HG03469 (cell line): ENCODE data around the gene IFT22.
"Not testable (repeated sequence)": the region's sequence is repeated elsewhere in the genome, so short reads cannot be mapped to it uniquely, and the experiment has no call there.

Source experiments
- ATAC-seq: cut with Tn5 transposase; IDR thresholded peaks from one replicate; pipeline ENCODE4 v1.9.1; 2021; ENCODE audit warnings: mild to moderate bottlenecking, moderate library complexity, moderate number of reproducible peaks; ENCODE audit not compliant: unreplicated experiment

Gene IFT22

GRCh38 chr7:101321491-101322401 is at the start of gene IFT22:
IFT22 (minus strand) TSS chr7:101321812; CDS start chr7:101321709, 103 bp downstream.
- peak; percentile 61 for ATAC-seq

DNA sequence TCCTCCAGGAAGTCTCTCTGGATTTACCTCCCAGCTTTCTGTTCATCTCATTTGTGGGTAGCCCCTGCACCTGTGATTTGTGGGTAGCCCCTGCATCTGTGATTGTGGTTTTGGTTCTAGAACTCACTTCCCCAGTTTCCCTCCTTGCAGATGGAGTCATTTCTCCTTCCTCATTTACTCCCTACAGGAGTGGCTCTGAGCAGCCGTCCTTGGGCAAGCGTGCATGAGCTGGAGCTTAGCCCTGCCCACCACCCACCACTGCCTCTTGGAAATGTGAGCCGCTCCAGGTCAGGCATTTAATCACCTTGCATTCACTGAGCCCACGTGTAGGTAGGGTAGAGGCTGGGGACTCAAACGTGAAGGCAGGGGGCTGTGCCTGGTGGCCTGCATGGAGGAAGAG is 49.2 kb upstream of the IFT22 start:
- ATAC-seq, result no peak

DNA sequence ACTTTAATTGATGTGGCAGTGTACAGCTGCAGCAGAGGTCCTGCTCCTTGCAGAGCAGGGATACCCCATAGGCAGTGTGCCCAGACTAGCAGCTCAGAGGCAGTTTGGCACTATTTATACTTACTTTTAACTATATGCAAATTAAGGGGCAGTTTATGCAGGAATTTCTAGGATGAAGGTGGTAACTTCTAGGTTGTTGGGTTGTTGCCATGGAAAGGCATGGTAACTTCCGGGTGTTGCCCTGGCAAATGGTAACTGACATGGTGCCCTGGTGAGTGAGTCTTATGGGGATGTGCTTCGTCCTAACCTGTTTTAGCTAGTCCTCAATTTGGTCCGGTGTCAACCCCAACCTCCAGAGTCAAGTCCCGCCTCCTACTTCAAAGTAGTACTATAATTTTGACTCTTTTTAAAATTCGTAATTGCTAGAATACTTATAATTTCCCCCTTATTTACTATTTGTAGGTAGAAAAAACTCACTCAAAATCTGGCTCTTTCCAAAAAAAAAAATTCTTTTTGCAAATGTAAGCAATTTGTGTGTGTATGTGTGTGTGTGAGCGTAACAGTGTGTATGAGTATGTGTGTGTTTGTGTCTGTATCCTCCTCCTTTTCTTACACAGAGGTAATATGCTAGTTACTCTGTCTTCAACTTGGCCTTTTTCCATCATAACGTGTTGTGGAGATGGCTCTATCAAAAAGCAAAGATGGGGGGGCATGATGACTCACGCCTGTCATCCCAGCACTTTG is 47.0 kb upstream of the IFT22 start:
- ATAC-seq, result no peak

DNA sequence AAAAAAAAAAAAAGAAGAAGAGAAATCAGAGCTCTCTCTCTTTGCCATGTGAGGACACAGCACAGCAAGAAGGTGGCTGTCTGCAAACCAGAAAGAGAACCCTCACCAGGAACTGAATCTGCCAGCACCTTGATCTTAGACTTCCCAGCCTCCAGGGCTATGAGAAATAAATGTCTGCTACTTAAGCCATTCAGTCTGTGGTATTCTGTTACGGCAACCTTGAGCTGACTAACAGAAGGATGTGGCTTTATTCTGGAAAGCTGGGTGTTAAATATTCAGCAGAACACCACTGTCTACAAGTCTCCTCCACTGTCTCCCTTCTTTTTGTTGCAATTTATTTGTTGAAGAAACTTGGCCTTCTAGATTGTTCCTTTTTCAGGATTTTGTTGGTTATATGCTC is 46.1 kb upstream of the IFT22 start:
- ATAC-seq, result no peak

DNA sequence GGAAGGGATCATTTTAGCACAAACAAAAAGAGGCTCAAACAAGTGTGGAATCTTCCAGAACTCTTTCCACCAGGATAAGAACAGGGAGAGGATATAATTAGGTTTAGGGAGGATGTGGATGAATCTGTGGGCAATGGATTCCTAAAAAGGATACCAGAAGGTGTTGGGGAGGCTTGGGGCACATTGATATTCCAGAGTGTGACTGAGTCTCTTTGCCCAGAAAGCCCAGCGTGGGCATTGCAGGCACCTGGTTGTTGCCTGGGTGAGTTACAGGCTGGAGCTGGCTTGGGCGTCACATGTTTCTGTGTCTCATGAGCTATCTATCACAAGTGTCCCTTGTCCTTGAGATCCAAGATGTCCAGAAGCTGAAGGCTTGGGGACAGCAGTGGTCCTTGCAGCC is 44.3 kb upstream of the IFT22 start:
- ATAC-seq, result no peak

DNA sequence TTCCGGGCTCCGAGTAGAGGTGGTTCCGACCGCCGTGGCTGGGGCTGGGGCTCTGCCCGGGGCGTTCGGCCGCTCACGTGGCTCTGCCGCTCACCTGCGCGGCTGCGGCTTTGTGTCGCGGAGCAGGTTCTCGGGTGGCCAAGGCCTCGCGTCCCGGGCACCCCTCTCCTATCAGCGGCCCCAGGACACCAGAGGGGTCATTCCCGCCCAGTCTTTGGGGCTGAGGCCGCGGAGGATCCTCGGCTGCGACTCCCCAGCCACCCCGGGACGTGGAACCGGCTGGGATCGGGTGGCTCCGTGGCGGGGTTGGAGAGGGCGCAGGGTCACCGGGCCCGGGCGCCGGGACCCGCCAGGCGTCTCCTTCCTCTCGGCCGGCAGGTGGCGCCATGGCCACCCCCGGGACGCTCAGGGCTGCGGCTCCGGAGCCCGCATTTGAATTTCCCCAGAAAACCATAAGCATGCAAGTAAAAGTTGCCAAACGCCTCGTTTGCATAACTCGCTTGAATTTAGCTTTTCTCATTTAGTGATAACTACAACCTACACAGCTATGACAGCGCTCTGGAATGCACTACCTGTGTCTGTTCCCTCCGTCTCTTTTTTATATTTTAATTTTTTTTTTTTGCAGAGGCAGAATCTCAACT is 42.2 kb upstream of the IFT22 start:
- no peak for ATAC-seq

GRCh38 chr7:101363196-101363733 is 41.7 kb upstream of the IFT22 start:
- no peak for ATAC-seq

- ATAC-seq, result no peak
Observed at GRCh38 chr7:101362334-101363195, 41.0 kb upstream of the IFT22 start, which contains the start of gene COL26A1. COL26A1 (plus strand) TSS chr7:101362875; CDS start chr7:101363033, 158 bp downstream.

GRCh38 chr7:101357433-101357832 is 35.8 kb upstream of the IFT22 start:
- ATAC-seq, result no peak

DNA sequence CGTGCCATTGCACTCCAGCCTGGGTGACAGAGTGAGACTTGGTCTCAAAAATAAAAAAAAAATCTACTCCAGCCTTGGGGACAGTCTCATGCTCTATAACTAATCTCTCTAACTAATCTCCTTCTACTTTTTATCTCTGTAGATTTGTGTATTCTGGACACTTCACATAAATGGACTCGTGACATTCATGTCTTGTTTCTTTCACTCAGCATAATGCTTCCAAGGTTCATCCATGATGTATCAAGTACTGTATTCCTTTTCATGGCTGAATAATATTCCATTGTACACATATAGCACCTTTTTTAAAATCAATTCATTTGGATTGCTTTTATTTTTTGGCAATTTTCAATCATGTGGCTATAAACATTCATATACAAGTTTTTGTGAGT is 31.3 kb upstream of the IFT22 start:
- no peak for ATAC-seq

DNA sequence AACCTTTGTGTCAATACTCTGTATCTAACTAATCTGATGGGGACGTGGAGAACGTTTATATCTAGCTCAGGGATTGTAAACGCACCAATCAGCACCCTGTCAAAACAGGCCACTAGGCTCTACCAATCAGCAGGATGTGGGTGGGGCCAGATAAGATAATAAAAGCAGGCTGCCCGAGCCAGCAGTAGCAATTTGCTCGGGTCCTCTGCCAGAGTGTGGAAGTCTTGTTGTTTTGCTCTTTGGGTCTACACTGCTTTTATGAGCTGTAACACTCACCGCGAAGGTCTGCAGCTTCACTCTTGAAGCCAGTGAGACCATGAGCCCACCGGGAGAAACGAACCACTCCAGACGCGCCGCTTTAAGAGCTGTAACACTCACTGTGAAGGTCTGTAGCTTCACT is 27.7 kb upstream of the IFT22 start:
- ATAC-seq, result not testable (repeated sequence)

GRCh38 chr7:101348456-101349067 is 26.9 kb upstream of the IFT22 start:
- not testable (repeated sequence) for ATAC-seq

DNA sequence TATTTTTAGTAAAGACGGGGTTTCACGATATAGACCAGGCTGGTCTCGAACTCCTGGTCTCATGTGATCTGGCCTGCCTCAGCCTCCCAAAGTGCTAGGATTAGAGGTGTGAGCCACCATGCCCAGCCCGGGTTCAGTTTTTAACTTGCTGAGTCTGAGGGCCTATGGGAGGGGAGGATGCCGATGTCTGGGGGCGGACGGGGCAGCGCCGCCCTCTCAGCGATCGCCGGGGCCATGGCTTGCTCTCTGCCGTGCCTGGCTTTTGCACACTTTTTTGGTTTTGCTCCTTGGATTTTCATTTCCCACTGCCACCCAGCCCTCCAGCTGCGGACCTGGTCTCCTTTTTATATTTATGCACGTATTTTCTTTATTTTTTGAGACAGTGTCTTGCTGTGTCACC is 25.9 kb upstream of the IFT22 start:
- no peak for ATAC-seq

- ATAC-seq, result no peak
Observed at GRCh38 chr7:101342892-101343291, 21.3 kb upstream of the IFT22 start.

DNA sequence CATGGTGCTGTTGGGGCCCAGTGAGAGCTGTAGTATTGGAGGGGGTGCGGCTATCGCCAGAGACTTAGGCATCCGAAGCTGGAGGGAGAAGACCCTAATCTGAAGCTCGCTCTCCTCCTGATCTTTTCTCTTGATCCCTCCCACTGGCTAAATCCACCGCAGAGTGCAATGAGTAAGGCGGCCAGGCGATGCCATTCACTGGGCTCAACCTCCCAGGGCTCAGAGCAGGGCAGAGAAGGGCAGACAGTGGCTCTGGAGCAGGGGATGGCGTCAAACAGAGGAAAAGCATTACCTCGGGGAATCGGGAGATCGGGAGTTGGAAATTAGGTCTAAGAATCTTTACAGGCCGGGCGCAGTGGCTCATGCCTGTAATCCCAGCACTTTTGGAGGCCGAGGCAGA is 18.8 kb upstream of the IFT22 start:
- ATAC-seq, result no peak

GRCh38 chr7:101333912-101334311 is 12.3 kb upstream of the IFT22 start:
- no peak for ATAC-seq

DNA sequence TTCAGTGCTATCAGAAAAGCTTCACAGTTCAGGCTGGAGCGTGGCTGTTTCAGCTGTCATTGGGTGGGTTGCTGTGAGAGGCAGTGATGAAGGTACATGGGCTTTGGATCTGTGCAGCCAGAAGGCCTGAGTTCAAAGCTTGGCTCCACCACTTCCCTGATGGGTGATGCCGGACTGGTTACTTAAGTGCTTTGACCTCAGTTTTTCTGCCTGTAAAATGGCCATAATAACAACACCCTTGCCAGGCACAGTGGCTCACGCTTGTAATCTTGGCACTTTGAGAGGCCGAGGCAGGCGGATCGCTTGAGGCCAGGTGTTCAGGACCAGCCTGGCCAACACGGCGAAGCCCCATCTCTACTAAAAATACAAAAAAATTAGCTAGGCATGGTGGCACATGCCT is 10.4 kb upstream of the IFT22 start:
- ATAC-seq, result no peak

GRCh38 chr7:101330011-101330484 is 8.4 kb upstream of the IFT22 start:
- no peak for ATAC-seq

GRCh38 chr7:101328159-101328558 is 6.5 kb upstream of the IFT22 start:
- ATAC-seq, result no peak

DNA sequence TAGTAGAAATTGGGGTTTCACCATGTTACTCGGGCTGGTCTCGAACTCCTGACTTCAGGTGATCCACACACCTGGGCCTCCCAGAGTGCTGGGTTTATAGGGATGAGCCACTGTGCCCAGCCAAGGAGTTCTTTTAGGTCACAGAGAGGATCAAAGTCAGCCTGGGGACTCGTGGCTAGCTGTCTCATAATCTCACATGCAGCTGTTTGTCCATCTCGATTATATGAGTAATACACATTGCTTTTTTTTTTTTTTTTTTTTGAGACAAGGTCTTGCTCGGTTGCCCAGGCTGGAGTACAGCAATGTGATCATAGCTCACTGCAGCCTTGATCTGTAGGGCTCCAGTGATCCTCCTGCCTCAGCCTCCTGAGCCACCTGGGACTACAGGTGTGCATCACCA is 2.2 kb downstream of the IFT22 start:
- no peak for ATAC-seq
